ENCODE data around the gene SMPD2.
"Not testable (repeated sequence)": the region's sequence is repeated elsewhere in the genome, so short reads cannot be mapped to it uniquely, and the experiment has no call there.

The SMPD2 gene

DNA sequence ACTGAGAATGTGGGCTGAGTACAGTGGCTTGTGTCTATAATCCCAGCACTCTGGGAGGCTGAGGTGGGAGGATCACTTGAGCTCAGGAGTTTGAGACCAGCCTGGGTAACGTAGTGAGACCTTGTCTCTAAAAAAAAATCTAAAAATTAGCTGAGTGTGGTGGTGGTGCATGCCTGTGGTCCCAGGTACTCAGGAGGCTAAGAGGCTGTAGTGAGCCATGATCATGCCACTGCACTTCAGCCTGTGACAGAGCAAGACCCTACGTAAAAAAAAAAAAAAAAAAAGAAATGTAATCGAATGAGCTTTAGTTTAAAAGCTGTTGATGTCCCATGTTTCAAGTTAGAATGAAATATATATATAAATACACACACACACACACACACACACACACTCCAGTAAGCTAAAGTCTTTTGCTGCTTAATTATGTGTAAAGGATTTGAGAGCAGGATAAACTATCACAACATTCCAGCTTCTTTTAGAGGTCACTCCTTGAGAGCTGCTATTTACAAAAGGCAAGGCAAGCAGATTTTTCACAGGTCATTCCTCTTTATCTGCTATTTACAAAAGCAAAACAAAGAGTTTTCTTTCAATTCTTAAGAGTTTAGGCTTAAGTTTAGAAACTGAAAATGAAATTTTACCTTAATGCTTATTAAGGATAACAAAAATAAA lies 19.8 kb downstream of the SMPD2 start:
- DNase-seq (ENCODE audit: low read depth in 2 of 2), result no peak

DNA sequence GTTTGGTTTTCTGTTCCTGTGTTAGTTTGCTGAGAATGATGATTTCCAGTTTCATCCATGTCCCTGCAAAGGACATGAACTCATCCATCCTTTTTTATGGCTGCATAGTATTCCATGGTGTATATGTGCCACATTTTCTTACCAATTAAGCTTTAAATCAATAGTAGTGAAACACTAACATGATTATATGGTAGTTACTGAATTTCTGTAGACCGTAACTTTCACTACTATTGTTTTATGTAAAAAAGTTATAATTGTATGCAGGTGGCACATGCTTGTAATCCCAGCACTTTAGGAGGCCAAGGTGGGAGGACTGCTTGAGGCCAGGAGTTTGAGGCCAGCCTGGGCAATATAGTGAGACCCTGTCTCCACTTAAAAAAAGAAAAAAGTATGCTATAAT lies 20.7 kb downstream of the SMPD2 start:
- DNase-seq (ENCODE audit: low read depth in 2 of 2), result not testable (repeated sequence)

DNA sequence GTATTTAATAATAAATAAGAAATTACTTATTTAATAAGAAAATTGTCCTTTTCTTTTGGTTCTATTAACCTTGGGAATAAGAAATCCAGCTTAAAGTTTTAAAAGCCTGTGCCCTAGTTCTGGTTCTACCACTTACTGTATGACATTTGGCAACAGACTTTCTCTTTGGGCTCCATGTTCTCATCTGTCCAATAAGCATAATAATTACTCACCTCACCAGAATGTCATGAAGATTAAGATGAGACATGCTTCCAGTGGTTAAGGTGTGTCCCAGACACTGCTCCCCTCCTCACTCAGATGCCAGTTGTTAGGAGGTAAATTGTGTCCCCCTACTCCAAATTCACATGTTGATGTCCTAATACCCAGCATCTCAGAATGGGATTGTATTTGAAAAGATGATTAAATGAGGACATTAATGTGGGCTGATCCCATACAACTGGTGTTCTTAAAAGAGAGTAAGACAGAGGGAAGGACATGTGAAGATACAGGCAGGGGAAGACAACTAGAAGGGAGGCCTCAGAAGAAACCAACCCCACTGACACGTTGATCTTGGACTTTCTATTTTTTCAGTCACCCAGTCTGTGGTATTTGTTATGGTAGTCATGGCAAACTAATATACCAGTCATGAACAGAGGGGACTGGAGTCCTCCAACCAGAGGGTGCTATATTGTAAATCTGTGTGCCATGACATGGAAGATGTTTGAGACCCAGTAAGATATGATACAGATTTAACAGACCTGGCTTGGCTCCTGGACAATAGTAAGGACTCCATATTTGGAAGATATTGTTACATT lies 21.4 kb downstream of the SMPD2 start:
- no peak for DNase-seq (ENCODE audit: low read depth in 2 of 2)

DNA sequence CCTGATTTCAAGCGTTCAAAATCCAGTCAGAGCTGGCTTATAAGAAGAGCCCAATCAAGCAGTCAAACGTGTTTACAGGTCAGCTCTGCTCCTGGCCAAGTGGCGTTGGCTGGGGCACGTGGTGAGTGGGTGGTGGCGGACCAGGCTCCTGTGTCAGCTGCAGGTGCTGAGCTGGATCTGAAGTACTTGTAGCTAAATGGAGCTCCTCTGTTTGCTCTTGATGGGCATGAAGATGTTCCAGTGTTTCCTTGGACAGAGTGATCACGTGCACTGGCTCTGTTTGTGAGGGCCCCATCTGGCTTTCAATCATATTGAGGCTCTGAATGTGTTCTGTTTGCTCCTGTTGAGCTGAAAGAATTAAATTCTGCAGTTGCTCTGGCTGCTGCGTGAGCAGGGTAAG lies 25.2 kb downstream of the SMPD2 start:
- DNase-seq (ENCODE audit: low read depth in 2 of 2), result no peak

DNA sequence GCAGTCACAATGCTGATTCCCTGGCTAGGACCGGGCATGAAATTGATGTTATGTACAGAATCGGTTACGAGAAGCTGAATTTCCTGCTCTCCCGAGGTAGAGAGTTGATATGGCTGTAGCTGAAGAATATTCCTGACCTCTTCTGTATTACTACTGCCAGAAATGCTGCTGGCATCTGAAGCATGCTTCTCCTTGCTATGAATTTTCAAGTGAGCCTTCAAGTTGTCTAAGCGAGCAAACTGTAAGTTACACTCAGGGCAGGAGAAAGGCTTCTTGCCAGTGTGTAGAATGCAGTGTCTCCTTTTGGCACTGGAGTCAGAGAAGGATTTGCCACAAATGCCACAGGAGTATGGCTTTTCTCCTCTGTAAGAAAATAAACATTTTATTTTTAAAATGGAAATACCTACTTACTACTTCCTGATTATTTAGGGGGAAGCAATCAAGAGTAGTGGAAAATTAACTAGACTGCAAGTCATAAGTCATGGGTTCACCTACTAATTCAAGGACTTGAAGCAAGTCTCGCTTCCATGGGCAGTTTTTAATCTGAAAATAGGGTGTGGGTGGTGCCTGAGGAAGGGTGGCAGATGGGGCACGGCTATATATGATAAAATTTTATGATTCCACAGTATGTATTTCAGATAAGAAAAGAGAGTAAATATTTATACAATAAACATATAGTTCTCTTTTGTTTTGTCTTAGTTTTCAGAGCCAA lies 25.8 kb downstream of the SMPD2 start:
- DNase-seq (ENCODE audit: low read depth in 2 of 2), result no peak

DNA sequence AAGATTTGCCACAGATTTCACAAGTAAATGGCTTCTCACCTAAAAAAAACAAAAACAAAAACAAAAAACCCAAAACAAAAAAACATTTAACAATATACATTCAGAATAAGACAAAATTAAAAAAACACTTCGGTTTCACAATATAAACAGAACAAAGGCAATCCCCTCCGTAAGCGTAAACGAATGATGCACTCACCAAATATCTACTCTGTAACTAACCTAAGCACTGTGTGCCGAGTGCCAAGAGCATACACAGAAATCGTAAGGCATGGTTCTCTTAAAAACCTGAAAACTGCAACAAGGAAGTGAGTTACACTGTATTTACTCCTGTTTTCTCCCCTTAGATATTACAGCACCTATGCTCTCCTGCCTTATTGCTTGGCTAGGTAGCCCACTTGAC lies 27.2 kb downstream of the SMPD2 start:
- no peak for DNase-seq (ENCODE audit: low read depth in 2 of 2)

DNA sequence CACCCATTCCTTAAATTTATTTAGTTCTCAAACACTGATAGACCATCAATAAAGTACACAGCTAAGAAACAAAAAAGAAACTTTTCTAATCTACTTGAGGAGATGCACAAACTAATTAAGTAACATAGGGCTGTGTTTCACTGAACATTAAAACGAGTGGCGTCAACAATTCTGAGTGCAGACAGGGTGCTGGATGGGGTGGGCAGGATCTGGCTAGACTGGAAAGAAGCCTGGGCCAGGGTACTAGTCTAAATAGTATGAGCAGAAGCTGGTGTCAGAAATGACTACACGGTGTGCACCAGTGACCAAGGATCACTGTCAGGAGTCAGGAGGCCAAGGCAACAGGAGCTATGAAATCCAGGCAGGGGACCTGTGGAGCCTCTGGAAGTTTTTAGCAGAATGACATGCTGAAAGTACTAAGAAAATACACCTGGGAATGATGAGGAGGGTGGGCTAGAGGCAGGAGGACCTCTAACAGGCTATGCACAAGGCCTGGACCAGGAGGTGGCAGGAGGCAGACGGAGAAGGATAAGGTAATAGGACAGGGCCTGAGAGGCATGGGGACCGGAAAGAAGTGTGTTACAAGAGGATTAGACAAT lies 29.2 kb downstream of the SMPD2 start:
- no peak for DNase-seq (ENCODE audit: low read depth in 2 of 2)

DNA sequence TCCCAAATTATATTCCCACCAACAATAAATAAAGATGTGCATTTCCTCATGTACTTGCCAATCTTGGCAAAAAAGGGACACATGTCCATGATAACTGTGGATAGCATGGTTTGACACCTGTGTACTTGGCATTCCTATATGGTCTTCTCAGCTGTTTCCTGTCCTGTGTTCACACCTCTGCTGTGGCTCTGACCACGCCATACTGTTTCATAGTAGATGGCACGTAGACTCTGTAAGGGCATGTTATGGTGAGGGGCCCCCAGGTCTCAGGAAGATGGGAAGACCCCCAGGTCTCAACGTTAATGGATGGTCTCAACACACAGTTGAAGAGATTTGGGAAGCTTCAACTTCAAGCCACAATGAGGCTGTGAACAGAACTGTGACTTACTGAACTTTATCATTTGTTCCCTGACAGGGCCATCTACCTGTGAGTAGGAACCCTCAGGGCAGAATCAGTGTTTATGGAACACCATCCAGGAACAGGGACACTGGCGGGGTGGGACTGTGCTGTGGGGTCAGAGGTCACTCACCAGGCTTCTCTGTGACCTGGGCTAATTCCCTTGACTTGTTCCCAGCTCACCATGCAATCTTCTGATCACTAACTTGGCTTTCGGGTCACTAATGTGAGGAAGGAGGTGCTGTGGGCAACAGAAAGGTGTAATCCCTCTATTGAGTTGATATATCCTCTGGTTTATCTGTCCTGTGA lies 30.7 kb downstream of the SMPD2 start:
- DNase-seq (ENCODE audit: low read depth in 2 of 2), result no peak

DNA sequence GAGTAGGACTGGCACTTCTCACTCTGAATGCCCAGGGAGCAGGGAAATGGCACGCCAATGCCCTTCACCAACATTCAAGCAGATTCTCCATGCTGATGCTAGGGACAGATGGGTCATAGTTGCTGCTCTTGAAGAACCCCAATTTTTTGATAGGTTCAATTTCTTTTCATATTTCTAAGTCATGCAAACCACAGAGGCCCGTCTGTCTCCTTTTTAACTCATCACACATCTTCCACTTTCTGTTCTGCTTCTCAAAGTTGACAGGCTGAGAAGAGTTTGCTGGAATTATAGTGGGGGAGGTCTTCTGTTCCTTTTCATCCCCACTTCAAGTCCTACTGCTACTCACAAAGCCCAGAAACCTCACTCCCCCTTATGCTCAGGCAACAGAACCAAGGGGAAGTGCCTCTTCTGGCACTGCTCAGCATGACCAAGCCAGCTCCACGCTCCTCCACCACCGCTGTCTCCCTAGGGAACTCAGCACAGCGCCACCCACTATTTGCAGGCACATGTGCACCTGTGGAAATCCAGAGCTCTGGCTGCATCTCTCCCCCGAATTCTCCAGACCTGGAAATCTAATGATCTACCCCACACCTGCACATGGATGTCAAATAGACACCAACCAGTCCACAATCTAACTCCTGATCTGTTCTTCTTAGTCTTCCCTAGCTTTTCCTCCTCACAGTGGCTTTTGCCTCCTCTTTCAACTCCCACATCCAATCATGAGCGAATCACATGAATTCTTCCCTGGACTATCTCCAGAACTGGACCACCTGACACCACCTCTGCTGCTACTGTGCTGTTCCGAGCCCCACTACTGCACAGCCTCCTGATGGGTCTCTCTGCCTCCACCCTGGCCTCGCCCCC lies 31.8 kb downstream of the SMPD2 start:
- DNase-seq (ENCODE audit: low read depth in 2 of 2), result no peak

DNA sequence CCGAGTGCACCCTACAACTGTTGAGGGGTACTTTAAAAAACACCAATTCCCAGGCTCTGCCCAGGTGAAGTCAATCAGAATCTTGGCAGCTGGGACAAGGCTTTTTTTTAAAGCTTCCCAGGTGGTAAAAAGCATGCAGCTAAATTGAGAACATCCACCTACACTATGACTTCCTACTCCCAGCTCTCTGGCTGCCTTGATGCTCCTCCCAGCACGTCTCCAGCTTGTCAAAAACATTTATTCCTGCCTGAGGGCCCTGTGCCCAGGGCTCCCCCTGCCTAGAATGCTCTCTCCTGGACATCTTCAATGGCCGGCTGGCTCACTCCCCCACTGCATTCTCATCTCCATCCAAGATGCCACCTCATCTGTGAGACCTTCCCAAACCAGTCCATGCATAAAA lies 32.6 kb downstream of the SMPD2 start:
- DNase-seq (ENCODE audit: low read depth in 2 of 2), result no peak

DNA sequence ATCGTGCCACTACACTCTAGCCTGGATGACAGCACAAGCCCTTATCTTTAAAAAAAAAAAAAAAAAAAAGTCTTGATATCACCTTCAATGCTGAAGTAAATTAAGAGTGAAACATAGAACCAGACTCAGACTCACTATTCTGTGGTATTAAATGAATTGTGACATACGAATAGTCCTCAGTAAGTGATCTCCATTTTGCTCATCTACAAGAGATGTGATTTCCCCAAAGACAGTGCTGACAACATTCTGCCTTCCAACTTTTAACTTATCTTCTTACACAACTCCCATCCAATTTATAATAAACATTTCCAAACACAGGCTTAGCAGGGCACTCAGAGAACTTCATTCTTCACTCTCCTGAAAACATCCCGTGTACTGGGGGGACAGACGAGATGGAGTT lies 34.5 kb downstream of the SMPD2 start:
- no peak for DNase-seq (ENCODE audit: low read depth in 2 of 2)

DNA sequence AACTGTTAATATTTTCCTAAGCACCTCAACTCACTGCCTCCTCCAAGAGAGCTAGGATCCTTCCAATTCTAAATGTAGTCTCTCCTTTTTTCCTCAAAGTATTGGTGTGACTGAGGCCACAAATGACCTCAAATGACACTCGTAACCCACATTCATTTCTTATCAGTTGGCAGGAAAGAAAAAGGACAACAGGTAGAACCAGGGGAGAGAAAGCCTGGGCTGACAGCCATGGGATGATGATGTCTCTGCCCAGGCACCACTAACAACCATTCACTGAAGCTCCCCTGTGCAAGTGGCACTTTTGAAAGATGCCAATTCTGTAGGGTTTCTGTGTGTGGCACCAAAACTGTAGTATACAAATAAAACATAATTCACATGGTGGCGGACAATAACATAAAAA lies 35.1 kb downstream of the SMPD2 start:
- DNase-seq (ENCODE audit: low read depth in 2 of 2), result no peak

DNA sequence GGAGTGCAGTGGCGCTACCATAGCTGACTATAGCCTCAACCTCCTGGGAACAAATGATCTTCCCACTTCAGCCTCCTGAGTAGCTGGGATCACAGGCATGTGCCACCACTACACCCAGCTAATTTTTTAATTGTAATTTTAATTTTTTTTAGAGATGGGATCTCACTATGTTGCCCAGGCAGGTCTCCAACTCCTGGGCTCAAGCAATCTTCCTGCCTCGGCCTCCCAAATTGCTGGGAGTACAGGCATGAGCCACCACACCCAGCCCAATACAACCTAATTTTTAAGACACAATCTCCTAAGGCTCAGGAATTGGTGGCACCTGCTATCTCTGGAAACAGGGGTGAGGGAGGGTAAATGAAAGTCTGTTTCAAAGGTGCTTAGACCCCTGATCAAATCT lies 36.7 kb downstream of the SMPD2 start:
- no peak for DNase-seq (ENCODE audit: low read depth in 2 of 2)

DNA sequence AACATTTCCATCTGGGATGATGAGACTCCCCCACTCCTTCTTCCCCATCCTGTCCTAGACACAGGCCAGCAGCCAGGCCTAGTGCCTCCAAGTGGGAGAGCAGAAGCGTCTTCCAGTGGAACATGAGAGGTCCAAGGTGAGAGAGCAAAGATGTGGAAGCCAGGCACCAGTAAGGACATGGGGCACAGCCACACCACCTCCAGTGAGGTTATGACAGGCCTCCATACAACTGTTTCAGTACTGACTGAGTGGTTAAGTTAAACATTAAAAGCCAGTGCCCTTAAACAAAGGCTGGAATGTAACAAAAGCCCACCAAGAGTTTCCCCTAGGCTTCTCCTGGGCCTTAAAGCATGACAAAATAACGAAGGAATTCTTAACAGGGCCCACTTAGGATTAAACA lies 37.2 kb downstream of the SMPD2 start:
- no peak for DNase-seq (ENCODE audit: low read depth in 2 of 2)

DNA sequence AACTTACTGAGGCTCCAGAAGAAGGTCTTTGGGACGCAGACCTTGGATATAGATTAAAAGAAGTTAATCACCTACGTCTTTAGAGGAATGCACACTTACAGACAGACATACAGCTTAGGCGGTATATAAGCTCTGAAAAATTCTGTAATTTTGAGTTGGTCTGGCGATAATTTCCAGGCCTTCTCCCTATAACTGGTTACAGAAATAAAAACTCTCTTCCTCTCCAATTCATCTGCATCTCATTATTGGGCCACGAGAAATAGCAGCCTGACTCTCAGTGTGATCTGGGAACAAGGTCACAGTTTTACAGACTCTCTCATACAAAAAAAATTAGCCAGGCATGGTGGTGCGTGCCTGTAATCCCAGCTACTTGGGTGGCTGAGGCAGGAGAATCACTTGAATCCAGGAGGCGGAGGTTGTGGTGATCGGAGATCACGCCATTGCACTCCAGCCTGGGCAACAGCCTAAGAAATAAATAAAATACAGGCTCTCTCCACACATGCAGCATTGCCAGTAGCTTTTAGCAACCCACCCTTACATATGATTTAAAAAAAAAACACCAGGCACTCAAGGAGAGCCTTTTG lies 37.8 kb downstream of the SMPD2 start:
- DNase-seq (ENCODE audit: low read depth in 2 of 2), result no peak

DNA sequence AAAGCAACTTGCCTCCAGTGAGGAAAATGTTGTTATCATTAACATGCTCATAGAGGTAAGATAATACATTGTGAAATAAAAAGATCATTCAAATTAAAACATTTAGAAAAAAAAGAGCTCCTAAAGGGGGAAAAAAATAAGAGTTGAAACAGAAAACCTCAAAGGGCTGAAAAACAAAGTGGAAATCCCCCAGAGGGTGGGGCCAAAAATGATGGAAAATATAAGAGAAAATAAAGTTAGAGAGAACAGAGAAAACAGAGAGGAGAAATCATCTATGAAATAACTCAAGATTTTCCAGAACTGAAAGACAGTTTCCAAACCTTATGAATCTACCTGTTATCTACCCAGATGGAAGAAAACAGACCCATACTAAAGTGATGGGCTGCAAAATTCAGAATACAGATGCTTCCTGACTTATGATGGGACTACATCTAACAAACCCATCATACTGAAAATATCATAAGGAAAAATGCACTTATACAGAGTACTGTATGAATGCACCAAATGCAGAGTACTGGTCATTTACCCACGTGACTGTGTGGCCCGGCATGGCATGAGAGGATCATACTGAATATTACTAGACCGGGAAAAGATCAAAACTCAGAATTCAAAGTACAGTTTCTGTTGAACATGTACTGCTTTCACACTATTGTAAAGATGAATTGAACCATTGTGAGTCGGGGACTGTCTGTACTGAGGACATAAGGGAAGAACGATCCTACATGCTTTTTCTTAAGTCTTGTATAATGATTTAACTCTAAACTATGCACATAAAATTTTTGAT lies 38.5 kb downstream of the SMPD2 start:
- no peak for DNase-seq (ENCODE audit: low read depth in 2 of 2)

DNA sequence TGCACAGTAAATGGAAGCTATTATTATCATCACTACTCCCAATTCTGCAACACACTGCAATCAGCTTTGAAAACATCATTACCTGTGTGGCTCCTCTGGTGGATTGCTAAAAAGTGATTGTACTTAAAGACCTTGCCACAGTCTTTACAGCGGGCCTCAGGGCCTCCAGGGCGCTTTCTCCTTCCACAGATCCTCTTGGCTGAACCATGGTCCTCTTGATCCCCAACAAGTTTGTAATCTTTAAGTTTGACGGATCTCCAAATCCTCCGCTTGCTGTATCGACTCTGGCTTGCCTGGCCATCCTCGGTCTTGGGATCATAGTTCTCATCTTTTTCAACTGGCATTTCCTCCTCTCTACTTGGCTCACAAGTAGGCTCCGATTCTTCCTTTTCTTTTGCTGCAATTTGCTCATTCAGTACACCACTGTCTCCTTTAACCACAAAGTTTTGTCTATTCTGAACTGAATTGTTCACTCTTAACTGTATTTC lies 40.5 kb downstream of the SMPD2 start:
- no peak for DNase-seq (ENCODE audit: low read depth in 2 of 2)

DNA sequence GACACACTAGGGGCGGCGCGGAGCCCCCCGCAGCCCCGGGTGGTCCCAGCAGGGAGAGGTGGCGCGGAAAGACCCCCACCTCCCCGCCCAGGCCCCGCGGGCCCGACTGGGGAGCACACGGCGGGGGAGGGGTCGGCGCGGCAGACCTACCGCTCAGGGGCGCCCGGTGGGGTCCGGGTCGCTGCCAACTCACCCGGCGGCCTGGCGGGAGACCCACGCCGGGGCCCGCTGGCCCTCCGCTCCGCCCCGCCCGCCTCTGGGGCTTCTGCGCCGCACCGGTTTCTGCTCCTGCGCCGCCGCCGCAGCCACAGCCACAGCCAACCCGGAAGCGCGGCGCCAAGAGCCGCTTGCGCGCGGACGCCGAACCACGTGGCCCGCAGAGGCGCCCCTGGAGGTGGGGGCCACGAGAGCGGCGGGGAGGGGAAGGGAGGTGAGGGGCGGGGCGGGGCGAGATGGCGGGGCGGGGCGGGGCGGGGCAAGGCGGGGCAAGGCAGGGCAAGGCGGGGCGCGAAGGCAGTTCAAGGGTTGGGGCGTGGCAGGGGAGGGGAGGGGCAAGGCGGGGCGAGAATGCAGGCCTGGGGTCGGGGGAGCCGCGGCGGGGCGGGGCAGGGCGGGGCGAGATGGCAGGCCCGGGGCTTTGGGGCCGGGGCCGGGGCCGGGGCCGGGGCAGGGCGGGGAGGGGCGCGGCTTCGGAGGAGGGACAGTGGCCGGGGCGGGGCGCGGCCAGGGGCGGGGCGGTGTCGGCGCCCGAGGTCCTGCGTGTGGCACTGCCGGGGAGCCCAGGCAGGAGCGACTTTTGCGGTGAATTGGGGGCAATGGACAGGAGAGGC lies 42.6 kb downstream of the SMPD2 start, which contains the start of gene ZBTB24:
TSS of gene ZBTB24 (minus strand) at position 315 of the 830 bp plus-strand sequence. CDS start 1,193 bp downstream, outside the sequence.
- peak; percentile 85 to 86 for DNase-seq (ENCODE audit: low read depth in 2 of 2)

DNA sequence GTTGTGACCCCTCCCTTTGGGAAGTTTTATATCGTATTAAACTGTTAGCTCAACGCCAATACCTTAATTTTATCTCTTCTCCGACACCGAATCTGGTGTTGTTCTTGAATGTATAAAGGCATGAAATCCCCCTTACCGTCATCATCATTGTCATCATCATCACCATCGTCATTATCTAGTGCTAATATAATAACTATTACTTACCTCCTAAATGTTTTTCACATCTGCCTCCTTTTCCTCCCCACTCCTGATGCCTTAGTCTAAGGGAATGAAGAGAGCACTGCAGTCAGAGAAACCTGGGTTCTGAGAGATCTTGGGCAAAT lies 43.2 kb downstream of the SMPD2 start:
- no peak for DNase-seq (ENCODE audit: low read depth in 2 of 2)

All from stimulated activated CD8-positive, alpha-beta memory T cell treated with anti-CD3 and anti-CD28 coated beads, Interleukin-15, amount 100 ng/mL, for 48 hours (primary cell).